Aortic smooth muscle cell (primary cell): Measurements from ENCODE around the gene RTL5. TPM values are rescaled to one million over a fixed set of nuclear protein-coding genes. Genes with fewer than 3 reads are reported as not detected.

Source experiments
- total RNA-seq: library from RNA; depleted of rRNA; stranded (reverse); fragments of >200 nt; gene quantifications from 2 replicates; pipeline ENCODE4 v1.2.3, GENCODE V29; 2014

The RTL5 gene
- total RNA-seq: 3.7 and 5.6 TPM in 2 replicates

GRCh38 chrX:72131317-72132294 is at the start of gene RTL5:
TSS of gene RTL5 (minus strand) at chrX:72131915.

Other genes starting within 250 kb of the RTL5 start
- 2.2 and 9.1 TPM in 2 replicates for gene NHSL2, start 221.1 kb downstream of the RTL5 start, total RNA-seq
- 23.3 and 28.4 TPM in 2 replicates for gene PIN4, start 49.8 kb upstream of the RTL5 start, total RNA-seq
- gene ERCC6L, start 107.1 kb upstream of the RTL5 start, total RNA-seq: 2.2 and 3.8 TPM in 2 replicates
- gene RPS4X, start 145.3 kb upstream of the RTL5 start, total RNA-seq: 673 and 722 TPM in 2 replicates
- gene CITED1, start 174.0 kb upstream of the RTL5 start, total RNA-seq: 0.13 TPM in 1 of 2 replicates, not detected in the other